Activated B cell treated with CpG ODN at 0.5 μM for 24 hours (primary cell): ENCODE measurements around the gene VWA7. TPM values are rescaled to one million over a fixed set of nuclear protein-coding genes. Genes with fewer than 3 reads are reported as not detected.

Experiments
- ATAC-seq: fragments of 200-7000 bp; cut with Tn5 transposase; one replicate; pipeline ENCODE4 v1.10.0; 2021; ENCODE audit warnings: low read depth, mild to moderate bottlenecking, moderate library complexity
- CTCF ChIA-PET: fragments of 350-600 bp; sonication (Branson Sonifier 250); formaldehyde crosslinking; loops from one replicate; lab custom pipeline; 2021; ENCODE audit warnings: antibody characterized with exemption; lab: Charles Lee
- POLR2A ChIA-PET: fragments of 350-600 bp; sonication (Branson Sonifier 250); formaldehyde crosslinking; loops from one replicate; lab custom pipeline; 2021; ENCODE audit warnings: antibody characterized with exemption; lab: Charles Lee
- DNase-seq: peaks from one replicate; pipeline ENCODE4 v3.0.0; 2022
- H3K27ac Mint-ChIP-seq: one replicate; pipeline ENCODE4 v1.8.0; 2020; ENCODE audit warnings: mixed read lengths
- H3K27me3 Mint-ChIP-seq: one replicate; pipeline ENCODE4 v1.8.0; 2021; ENCODE audit warnings: mixed read lengths
- H3K36me3 Mint-ChIP-seq: one replicate; pipeline ENCODE4 v1.8.0; 2021; ENCODE audit warnings: low read depth, mixed read lengths
- H3K4me1 Mint-ChIP-seq: one replicate; pipeline ENCODE4 v1.8.0; 2021; ENCODE audit warnings: mixed read lengths
- H3K4me3 Mint-ChIP-seq: one replicate; pipeline ENCODE4 v1.8.0; 2020; ENCODE audit warnings: mild to moderate bottlenecking, mixed read lengths
- H3K9me3 Mint-ChIP-seq: one replicate; pipeline ENCODE4 v1.8.0; 2020; ENCODE audit warnings: mixed read lengths
- intact Hi-C: fragments of 100-400 bp; cut with micrococcal nuclease; formaldehyde crosslinking; loops from one replicate; pipeline ENCODE4 v1.15.1; 2024
- total RNA-seq: library from RNA; stranded (reverse); gene quantifications from 2 replicates; pipeline ENCODE4 v1.2.3, GENCODE V29; 2022
- TF ChIP-seq, protein P1 (sequence below): fragments of 200-600 bp; IDR thresholded peaks from one replicate; pipeline ENCODE4 v1.8.0; 2022; ENCODE audit warnings: antibody characterized with exemption, mild to moderate bottlenecking

The VWA7 gene
- total RNA-seq, 1 donor from 2014 or later: 2.9 TPM

DNA sequence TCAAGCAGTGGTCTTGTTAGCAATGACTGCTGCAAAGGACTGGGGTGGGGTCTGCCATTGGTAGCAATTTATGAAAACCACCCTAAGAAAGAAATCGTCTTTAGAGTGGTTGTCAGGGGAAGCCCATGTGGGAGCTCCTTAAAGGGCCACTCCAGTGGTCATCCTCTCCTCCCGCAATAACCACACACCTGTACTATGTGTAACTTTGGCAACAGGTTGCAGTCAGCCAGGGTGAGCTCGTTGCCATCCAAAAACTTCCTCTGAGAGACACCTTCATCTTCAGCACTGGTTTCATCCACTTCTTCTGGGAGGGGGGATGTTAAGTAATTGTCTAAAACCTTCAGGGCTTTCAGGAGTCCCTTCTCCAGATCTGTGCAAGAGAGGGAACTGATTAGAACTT, 45.1 kb downstream of the VWA7 start:
- no peak for DNase-seq
- TF ChIP-seq, protein P1, sequence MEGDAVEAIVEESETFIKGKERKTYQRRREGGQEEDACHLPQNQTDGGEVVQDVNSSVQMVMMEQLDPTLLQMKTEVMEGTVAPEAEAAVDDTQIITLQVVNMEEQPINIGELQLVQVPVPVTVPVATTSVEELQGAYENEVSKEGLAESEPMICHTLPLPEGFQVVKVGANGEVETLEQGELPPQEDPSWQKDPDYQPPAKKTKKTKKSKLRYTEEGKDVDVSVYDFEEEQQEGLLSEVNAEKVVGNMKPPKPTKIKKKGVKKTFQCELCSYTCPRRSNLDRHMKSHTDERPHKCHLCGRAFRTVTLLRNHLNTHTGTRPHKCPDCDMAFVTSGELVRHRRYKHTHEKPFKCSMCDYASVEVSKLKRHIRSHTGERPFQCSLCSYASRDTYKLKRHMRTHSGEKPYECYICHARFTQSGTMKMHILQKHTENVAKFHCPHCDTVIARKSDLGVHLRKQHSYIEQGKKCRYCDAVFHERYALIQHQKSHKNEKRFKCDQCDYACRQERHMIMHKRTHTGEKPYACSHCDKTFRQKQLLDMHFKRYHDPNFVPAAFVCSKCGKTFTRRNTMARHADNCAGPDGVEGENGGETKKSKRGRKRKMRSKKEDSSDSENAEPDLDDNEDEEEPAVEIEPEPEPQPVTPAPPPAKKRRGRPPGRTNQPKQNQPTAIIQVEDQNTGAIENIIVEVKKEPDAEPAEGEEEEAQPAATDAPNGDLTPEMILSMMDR: no peak
- ChIA-PET POLR2A (interaction anchor here (1.1 to 4.7 kb wide), 2 partner anchors 74 to 131 kb away, joined by 3 to 30 read pairs; partner anchors contain the start of genes LSM2 and NEU1), CTCF (interaction anchor here (0.8 to 5.9 kb wide), 2 partner anchors 37 to 98 kb away, joined by 4 to 49 read pairs; no protein-coding TSS in a partner anchor)
- peak overlapping the region; percentile 24 for H3K27ac Mint-ChIP-seq
- intact Hi-C loops: loop anchor here (10.0 kb wide), 1 partner anchor 237 kb away; the partner anchor contains the start of gene MICB
- H3K4me3 Mint-ChIP-seq: no peak overlapping the region
- H3K27me3 Mint-ChIP-seq: no peaks in the 10 kb centered on the region
- no peak for ATAC-seq
- H3K4me1 Mint-ChIP-seq: peaks cover 69% of the 10 kb centered on the region
- H3K9me3 Mint-ChIP-seq: no peaks in the 10 kb centered on the region
- peaks cover 66% of the 10 kb centered on the region for H3K36me3 Mint-ChIP-seq

DNA sequence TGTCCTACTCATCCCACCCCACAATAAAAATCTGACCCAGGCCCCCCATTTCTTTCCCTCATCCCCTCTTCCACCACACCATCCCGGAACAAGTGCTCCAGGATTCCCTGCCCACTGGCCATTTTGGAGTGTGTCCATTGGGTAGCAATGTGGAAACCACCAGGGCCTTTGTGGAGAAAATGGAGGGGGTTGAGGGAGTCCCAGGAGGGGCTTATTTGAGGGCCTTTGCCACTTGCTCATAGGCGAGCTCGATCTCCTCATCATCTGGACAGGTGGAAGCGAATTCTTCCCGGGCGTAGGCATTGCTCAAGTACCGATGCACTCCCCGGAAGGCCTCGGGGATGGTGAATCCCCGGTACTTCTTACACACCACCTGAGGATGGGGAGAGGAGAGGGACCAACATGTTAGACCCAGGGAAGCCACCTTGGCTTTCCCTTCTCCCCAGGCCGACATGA, 46.5 kb downstream of the VWA7 start:
- H3K9me3 Mint-ChIP-seq: no peaks in the 10 kb centered on the region
- peak overlapping the region; percentile 92 for H3K27ac Mint-ChIP-seq
- H3K4me1 Mint-ChIP-seq: peaks cover 74% of the 10 kb centered on the region
- ChIA-PET POLR2A (interaction anchor here (0.5 to 7.7 kb wide), 17 partner anchors 8 to 183 kb away, joined by 3 to 131 read pairs (median 11); partner anchors contain the start of genes ABHD16A, BAG6, CLIC1 and HSPA1A), CTCF (interaction anchor here (1.0 to 5.9 kb wide), 7 partner anchors 19 to 100 kb away, joined by 4 to 49 read pairs (median 9); partner anchors contain the start of genes HSPA1A, HSPA1B, HSPA1L and LSM2)
- TF ChIP-seq, protein P1: no peak
- intact Hi-C loops: loop anchor here (10.0 kb wide), 1 partner anchor 236 kb away; the partner anchor contains the start of gene MICB
- H3K27me3 Mint-ChIP-seq: no peaks in the 10 kb centered on the region
- ATAC-seq: no peak
- peaks cover 73% of the 10 kb centered on the region for H3K36me3 Mint-ChIP-seq
- DNase-seq: no peak
- peak overlapping the region; percentile 97 for H3K4me3 Mint-ChIP-seq

DNA sequence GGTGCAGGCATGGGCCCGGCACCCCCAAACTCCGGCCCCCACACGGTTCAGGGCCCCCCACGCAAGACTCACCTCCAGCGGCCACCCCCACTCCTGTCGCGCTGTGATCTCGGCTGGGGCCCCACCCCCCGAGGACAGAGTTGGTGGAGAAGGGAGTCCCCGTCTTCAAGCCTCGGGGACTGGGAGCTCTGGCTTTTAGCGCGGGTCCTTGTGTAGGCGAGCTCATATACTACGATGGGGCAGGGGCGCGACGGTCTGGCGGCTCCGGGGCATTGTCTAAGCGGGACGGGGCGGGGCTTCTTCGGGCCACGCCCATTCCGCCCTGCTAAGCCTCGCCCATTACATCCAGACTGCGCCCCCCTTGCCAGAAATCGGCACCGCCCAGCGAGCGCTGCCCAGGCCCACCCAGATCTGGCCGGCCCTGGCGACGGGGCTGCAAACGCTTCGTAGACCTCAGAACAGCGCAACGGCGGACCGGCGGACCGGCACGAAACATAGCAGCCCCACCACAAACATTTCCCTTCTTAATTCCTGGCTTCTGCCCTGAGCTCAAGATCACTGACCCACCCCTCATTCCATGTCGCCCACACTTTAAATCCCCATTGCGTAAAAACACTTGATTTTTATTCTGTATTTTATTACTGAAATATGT, 47.0 kb downstream of the VWA7 start:
- H3K27ac Mint-ChIP-seq: peak overlapping the region; percentile 92
- no peaks in the 10 kb centered on the region for H3K9me3 Mint-ChIP-seq
- H3K27me3 Mint-ChIP-seq: no peaks in the 10 kb centered on the region
- H3K36me3 Mint-ChIP-seq: peaks cover 72% of the 10 kb centered on the region
- ChIA-PET CTCF (interaction anchor here (0.6 to 5.9 kb wide), 16 partner anchors 8 to 532 kb away, joined by 3 to 49 read pairs (median 5); partner anchors contain the start of genes ABHD16A, HSPA1A, HSPA1B and HSPA1L), POLR2A (interaction anchor here (0.5 to 7.7 kb wide), 24 partner anchors 8 to 398 kb away, joined by 3 to 131 read pairs (median 9); partner anchors contain the start of genes ABHD16A, ATF6B, BAG6 and CLIC1)
- intact Hi-C loops: loop anchor here (1.0 to 10.0 kb wide), 8 partner anchors 39 to 235 kb away; partner anchors contain the start of genes BAG6, HSPA1A, HSPA1L and MICB
- peak overlapping the region; percentile 97 for H3K4me3 Mint-ChIP-seq
- peak; percentile 78 for DNase-seq
- TF ChIP-seq, protein P1: no peak
- H3K4me1 Mint-ChIP-seq: peaks cover 76% of the 10 kb centered on the region
- ATAC-seq: peak; percentile 44

DNA sequence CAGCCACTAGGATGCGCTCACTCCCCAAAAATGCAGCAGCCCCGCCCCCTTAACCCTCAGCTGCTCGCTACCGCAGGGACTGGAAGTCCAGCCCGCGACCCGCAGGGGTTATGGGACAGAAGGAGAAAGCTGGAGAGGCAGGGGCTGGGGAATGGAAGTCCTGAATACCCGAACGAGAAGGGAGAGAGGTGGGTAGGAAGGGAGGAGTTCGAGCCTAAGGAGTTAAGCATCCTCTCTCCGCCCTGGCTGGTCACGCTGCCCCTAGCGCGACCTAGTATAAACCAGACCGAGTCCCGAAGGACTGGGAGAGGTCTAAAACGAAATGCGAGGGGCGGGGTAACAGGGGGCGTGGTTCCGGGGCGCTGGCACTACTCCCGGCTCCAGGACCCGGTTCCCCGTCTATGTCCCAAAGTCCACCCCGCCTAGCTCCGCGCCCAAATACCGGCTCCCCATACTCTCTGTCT, 47.6 kb downstream of the VWA7 start:
- H3K9me3 Mint-ChIP-seq: no peaks in the 10 kb centered on the region
- no peaks in the 10 kb centered on the region for H3K27me3 Mint-ChIP-seq
- DNase-seq (peak; percentile 73), ATAC-seq (peak; percentile 45)
- peaks cover 71% of the 10 kb centered on the region for H3K4me1 Mint-ChIP-seq
- intact Hi-C loops: loop anchor here (1.0 to 2.0 kb wide), 7 partner anchors 40 to 194 kb away; partner anchors contain the start of genes BAG6, HSPA1A, HSPA1L and NEU1
- POLR2A ChIA-PET: interaction anchor here (0.6 to 7.7 kb wide), 21 partner anchors 9 to 399 kb away, joined by 3 to 131 read pairs (median 9); partner anchors contain the start of genes ABHD16A, ATF6B, BAG6 and CLIC1
- TF ChIP-seq, protein P1: no peak
- H3K36me3 Mint-ChIP-seq: peaks cover 69% of the 10 kb centered on the region
- H3K4me3 Mint-ChIP-seq: peak overlapping the region; percentile 97
- H3K27ac Mint-ChIP-seq: peak overlapping the region; percentile 92
- CTCF ChIA-PET: interaction anchor here (0.6 to 5.9 kb wide), 19 partner anchors 8 to 532 kb away, joined by 3 to 49 read pairs (median 4); partner anchors contain the start of genes ABHD16A, HSPA1A, HSPA1B and HSPA1L
